ENCODE results near the gene RANGAP1.
A peak's percentile ranks its signal among the peaks of the same experiment; 100 is the strongest.

DNA sequence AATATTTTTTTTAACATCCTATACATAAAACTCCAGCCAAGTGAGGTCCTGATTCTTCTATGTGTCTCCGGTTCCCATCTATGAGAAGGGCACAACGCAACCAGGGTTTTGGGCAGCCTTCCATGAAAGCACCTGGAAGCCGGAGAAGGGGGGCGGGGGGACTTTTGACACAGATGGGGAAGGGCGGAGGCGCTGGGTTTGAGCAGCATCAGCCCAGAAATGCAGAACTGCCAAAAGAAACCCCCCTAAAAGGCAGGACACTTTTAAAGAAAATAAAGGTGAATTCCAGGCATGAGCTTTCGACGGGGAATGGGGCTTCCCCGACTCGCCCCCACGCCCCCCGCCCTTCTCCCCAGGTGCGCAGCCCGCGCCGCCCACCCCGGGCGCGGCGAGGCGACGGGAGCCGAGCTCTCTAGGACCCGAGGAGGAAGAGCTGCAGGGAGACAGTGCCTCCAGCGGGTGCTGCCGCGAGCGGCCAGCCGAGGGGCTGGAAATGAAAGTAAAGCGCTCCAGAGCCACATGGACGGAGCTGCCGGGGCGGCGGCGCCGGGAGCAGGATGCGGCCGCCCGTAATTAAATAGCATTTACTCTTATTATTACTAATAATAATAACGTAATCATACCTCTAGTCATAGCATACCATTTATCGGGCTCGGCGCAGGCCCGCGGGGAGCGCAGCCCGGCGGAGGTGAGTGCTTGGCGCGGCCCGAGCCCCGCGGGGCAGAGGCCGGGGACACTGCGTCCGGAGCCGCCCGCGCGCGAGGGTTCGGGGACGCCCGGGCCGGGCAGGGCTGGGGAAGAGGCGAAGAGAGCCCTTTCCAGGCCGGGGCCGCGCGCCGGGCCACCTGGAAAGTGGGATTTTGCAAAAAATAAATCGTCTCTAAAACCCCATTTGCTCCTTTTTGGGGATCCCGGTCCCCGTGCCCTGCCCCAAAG lies 15.4 kb upstream of the RANGAP1 start, which contains the start of gene ZC3H7B:
- TF ChIP-seq, protein P1, sequence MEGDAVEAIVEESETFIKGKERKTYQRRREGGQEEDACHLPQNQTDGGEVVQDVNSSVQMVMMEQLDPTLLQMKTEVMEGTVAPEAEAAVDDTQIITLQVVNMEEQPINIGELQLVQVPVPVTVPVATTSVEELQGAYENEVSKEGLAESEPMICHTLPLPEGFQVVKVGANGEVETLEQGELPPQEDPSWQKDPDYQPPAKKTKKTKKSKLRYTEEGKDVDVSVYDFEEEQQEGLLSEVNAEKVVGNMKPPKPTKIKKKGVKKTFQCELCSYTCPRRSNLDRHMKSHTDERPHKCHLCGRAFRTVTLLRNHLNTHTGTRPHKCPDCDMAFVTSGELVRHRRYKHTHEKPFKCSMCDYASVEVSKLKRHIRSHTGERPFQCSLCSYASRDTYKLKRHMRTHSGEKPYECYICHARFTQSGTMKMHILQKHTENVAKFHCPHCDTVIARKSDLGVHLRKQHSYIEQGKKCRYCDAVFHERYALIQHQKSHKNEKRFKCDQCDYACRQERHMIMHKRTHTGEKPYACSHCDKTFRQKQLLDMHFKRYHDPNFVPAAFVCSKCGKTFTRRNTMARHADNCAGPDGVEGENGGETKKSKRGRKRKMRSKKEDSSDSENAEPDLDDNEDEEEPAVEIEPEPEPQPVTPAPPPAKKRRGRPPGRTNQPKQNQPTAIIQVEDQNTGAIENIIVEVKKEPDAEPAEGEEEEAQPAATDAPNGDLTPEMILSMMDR (IDR thresholded peaks at IDR 0.05) = peak in 1 of 2 donors; percentile 67
- TF ChIP-seq EP300 (IDR thresholded peaks at IDR 0.05) (no peak), POLR2A (IDR thresholded peaks at IDR 0.05) (peak in 1 of 2 donors; percentile 26), POLR2AphosphoS5 (IDR thresholded peaks at IDR 0.05) (peak in 2 of 3 donors; percentile 43 to 48)
